Fibroblast of lung (primary cell): ENCODE data around the gene NCEH1.

Experiments
- EZH2 ChIP-seq: IDR thresholded peaks from 2 replicates; pipeline ENCODE4 v1.5.1; 2012; ENCODE audit warnings: low read length, control low read depth, mild to moderate bottlenecking; ENCODE audit errors: missing control alignments
- TF ChIP-seq, protein P1 (sequence below), 2 donors: IDR thresholded peaks in 1 of 2; conservative IDR thresholded peaks in 1 of 2; 1 replicate in 1 of 2; 2 replicates in 1 of 2; pipeline ENCODE4 v1.5.1; 2011 to 2012; ENCODE audit warnings: low read length in 2 of 2, control low read depth in 1 of 2, inconsistent platforms in 1 of 2, low read depth in 1 of 2, mild to moderate bottlenecking in 1 of 2

DNA sequence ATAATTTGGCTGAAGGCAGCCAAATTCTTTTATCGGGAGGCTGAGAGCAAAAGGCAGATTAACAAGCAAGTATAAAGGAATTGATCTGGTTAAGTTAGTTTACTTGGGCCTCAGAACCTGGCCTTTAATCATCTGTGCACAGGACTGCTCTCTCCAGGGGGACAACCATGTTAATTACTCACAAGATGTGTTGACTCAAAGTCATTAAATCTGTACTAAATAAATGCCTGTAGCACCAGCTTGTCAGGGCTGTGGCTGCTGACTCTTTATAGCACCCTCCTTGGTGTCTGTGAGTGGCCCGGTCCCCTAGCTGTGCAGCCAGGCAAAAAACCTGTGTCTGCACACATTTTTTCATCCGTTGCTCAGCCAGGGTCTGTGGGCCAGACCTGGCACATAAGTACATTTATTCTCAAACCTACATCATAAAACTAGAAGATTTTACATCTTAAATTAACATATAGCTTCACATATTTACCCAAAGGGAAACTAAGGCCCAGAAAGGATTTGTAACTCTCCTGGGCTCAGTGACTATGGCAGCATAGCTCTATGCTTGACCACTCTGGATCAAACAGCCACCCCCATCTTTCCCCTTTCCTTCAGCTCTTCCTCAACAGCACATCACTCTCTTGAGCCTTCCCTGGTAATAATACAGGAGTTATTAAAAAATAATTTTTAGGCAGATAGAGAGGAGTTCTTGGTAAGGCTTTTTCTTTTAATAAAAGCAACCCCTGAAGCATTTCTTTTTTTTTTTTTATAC is 51.4 kb downstream of the NCEH1 start:
- TF ChIP-seq, protein P1, sequence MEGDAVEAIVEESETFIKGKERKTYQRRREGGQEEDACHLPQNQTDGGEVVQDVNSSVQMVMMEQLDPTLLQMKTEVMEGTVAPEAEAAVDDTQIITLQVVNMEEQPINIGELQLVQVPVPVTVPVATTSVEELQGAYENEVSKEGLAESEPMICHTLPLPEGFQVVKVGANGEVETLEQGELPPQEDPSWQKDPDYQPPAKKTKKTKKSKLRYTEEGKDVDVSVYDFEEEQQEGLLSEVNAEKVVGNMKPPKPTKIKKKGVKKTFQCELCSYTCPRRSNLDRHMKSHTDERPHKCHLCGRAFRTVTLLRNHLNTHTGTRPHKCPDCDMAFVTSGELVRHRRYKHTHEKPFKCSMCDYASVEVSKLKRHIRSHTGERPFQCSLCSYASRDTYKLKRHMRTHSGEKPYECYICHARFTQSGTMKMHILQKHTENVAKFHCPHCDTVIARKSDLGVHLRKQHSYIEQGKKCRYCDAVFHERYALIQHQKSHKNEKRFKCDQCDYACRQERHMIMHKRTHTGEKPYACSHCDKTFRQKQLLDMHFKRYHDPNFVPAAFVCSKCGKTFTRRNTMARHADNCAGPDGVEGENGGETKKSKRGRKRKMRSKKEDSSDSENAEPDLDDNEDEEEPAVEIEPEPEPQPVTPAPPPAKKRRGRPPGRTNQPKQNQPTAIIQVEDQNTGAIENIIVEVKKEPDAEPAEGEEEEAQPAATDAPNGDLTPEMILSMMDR (conservative IDR thresholded peaks at IDR 0.05 in 1 of 2, IDR thresholded peaks at IDR 0.05 in 1 of 2; ENCODE audit: low read depth in 1 of 2, low read length in 2 of 2) = no peak
- no peak for TF ChIP-seq EZH2
